Endothelial cell of umbilical vein (primary cell): ENCODE results near the gene UGT1A5. TPM values are rescaled to one million over a fixed set of nuclear protein-coding genes. Genes with fewer than 3 reads are reported as not detected.

ENCODE experiments used
- BruUV-seq: library from RNA; stranded (reverse); fragments of 400-500 nt; replicated peaks from 2 replicates; lab custom pipeline; 2021; lab: Mats Ljungman, UMichigan
- CTCF ChIA-PET: fragments of 300-600, 350-600 bp; sonication (Branson Sonifier 250); formaldehyde crosslinking; loops from one replicate; lab custom pipeline; 2021; ENCODE audit warnings: antibody characterized with exemption, inconsistent platforms; lab: Charles Lee
- POLR2A ChIA-PET: fragments of 300-600, 350-600 bp; sonication (Branson Sonifier 250); formaldehyde crosslinking; loops from one replicate; lab custom pipeline; 2021; ENCODE audit warnings: antibody characterized with exemption, inconsistent platforms; lab: Charles Lee
- DNase-seq: peaks from one replicate; pipeline ENCODE4 v3.0.0-alpha.2; 2011; ENCODE audit warnings: low read depth, low spot score
- FAIRE-seq: peaks from 2 replicates; lab custom pipeline; 2011; peaks lifted over from hg19 to GRCh38; lab: Jason Lieb, UNC
- H2AFZ ChIP-seq: 2 replicates; pipeline ENCODE4 v1.6.0; 2012; ENCODE audit warnings: low read depth, low read length, control low read depth, inconsistent platforms
- H3K27ac ChIP-seq: 2 replicates; pipeline ENCODE4 v1.5.1; 2011; ENCODE audit warnings: low read depth, mild to moderate bottlenecking, control low read depth, low read length, moderate library complexity; ENCODE audit not compliant: insufficient read depth
- H3K27me3 ChIP-seq, 2 experiments: 2 replicates each; pipeline versions ENCODE4 v1.6.0 to v1.6.1; 2011; ENCODE audit warnings: low read length in 2 of 2, mixed read lengths in 1 of 2; ENCODE audit not compliant: control insufficient read depth in 2 of 2, insufficient read depth in 2 of 2
- H3K36me3 ChIP-seq, 2 experiments: 2 replicates in 1 of 2; 3 replicates in 1 of 2; pipeline ENCODE4 v1.5.1; 2011; ENCODE audit warnings: low read length in 2 of 2, mild to moderate bottlenecking in 1 of 2, moderate library complexity in 1 of 2; ENCODE audit not compliant: control insufficient read depth in 2 of 2, insufficient read depth in 2 of 2; ENCODE audit errors: extremely low read depth in 1 of 2
- H3K4me1 ChIP-seq: 3 replicates; pipeline ENCODE4 v1.5.1; 2011; ENCODE audit warnings: mild to moderate bottlenecking, low read length; ENCODE audit not compliant: control insufficient read depth, insufficient read depth; ENCODE audit errors: extremely low read depth
- H3K4me2 ChIP-seq: 2 replicates; pipeline ENCODE4 v1.6.1; 2011; ENCODE audit warnings: low read length, control low read depth, mixed read lengths; ENCODE audit not compliant: insufficient read depth
- H3K4me3 ChIP-seq, 3 experiments: fragments of 200-600 bp in 1 of 3; sonication (generic), shearing (Covaris generic) in 1 of 3; replicated peaks in 1 of 3; 2 replicates each; pipeline ENCODE4 v1.5.1; 2011 to 2016; ENCODE audit warnings: control low read depth in 3 of 3, low read length in 3 of 3, mild to moderate bottlenecking in 2 of 3, inconsistent platforms in 1 of 3, low read depth in 1 of 3, moderate library complexity in 1 of 3; ENCODE audit not compliant: insufficient read depth in 1 of 3
- H3K79me2 ChIP-seq: 2 replicates; pipeline ENCODE4 v1.6.0; 2012; ENCODE audit warnings: low read length, inconsistent platforms; ENCODE audit not compliant: control insufficient read depth, insufficient read depth
- H3K9ac ChIP-seq: replicated peaks from 2 replicates; pipeline ENCODE3; 2011; ENCODE audit warnings: low read length, control low read depth; ENCODE audit not compliant: insufficient read depth; ENCODE audit errors: extremely low read depth
- H3K9me1 ChIP-seq: replicated peaks from 3 replicates; pipeline ENCODE4 v1.6.0; 2011; ENCODE audit warnings: mild to moderate bottlenecking, low read length; ENCODE audit not compliant: control insufficient read depth, insufficient read depth; ENCODE audit errors: extremely low read depth
- H3K9me3 ChIP-seq: replicated peaks from 2 replicates; pipeline ENCODE4 v1.5.1; 2012; ENCODE audit warnings: low read length, inconsistent platforms; ENCODE audit not compliant: control insufficient read depth, insufficient read depth
- H4K20me1 ChIP-seq: replicated peaks from 2 replicates; pipeline ENCODE3; 2011; ENCODE audit warnings: mild to moderate bottlenecking, low read length; ENCODE audit not compliant: control insufficient read depth, insufficient read depth; ENCODE audit errors: extremely low read depth
- EZH2 ChIP-seq: IDR thresholded peaks from 2 replicates; pipeline ENCODE4 v1.6.1; 2012; ENCODE audit warnings: borderline replicate concordance, low read depth, mild to moderate bottlenecking, moderate library complexity, low read length, inconsistent platforms; ENCODE audit not compliant: severe bottlenecking
- FOS ChIP-seq: IDR thresholded peaks from 2 replicates; pipeline ENCODE4 v1.6.1; 2011; ENCODE audit warnings: mild to moderate bottlenecking, low read length, moderate library complexity, borderline replicate concordance; ENCODE audit not compliant: insufficient read depth
- GATA2 ChIP-seq: IDR thresholded peaks from 2 replicates; pipeline ENCODE4 v1.7.0; 2011; ENCODE audit warnings: low read depth, mild to moderate bottlenecking, moderate library complexity, mixed read lengths, low read length; ENCODE audit not compliant: insufficient read length, insufficient read depth
- JUN ChIP-seq: IDR thresholded peaks from 2 replicates; pipeline ENCODE4 v1.6.1; 2011; ENCODE audit warnings: borderline replicate concordance, low read depth; ENCODE audit not compliant: insufficient read length, insufficient read depth
- MYC ChIP-seq: IDR thresholded peaks from one replicate; pipeline ENCODE4 v1.6.1; 2011; ENCODE audit warnings: mild to moderate bottlenecking, low read depth, low read length
- POLR2A ChIP-seq: IDR thresholded peaks from 2 replicates; pipeline ENCODE4 v1.6.1; 2012; ENCODE audit warnings: low read depth, mild to moderate bottlenecking, control low read depth, low read length
- POLR2AphosphoS5 ChIP-seq: IDR thresholded peaks from 2 replicates; pipeline ENCODE4 v1.6.1; 2012; ENCODE audit warnings: low read depth, mild to moderate bottlenecking, control low read depth, low read length, moderate library complexity; ENCODE audit not compliant: insufficient read depth
- dilution Hi-C: fragments of 300-500 bp; cut with MboI; formaldehyde crosslinking; loops from one replicate; pipeline ENCODE4 v1.15.0; 2019; ENCODE audit warnings: low sequenced_read_pairs; ENCODE audit not compliant: extremely low pct_ligation_motif_present
- intact Hi-C: fragments of 100-400 bp; cut with micrococcal nuclease; formaldehyde crosslinking; loops from one replicate; pipeline ENCODE4 v1.10.0; 2022
- polyA plus RNA-seq, 4 experiments: library from polyadenylated mRNA; depleted of rRNA in 3 of 4; stranded (reverse) in 3 of 4; unstranded in 1 of 4; fragments of >200 nt; gene quantifications; 2 replicates each; pipeline versions ENCODE4 v1.2.1 to v1.2.3, GENCODE V29; 2011 to 2012; ENCODE audit warnings: missing spikeins in 1 of 4
- total RNA-seq: library from RNA; stranded (reverse); gene quantifications from 2 replicates; pipeline ENCODE4 v1.2.3, GENCODE V29; 2021
- TF ChIP-seq, protein P1 (sequence below), 2 donors: IDR thresholded peaks; 1 replicate in 1 of 2; 2 replicates in 1 of 2; pipeline ENCODE4 v1.5.1; 2011; ENCODE audit warnings: low read length in 2 of 2, mild to moderate bottlenecking in 2 of 2, moderate library complexity in 2 of 2, control low read depth in 1 of 2, inconsistent platforms in 1 of 2, low read depth in 1 of 2; ENCODE audit not compliant: insufficient read depth in 1 of 2; ENCODE audit errors: extremely low read depth in 1 of 2
- TF ChIP-seq, protein P2 (sequence below): IDR thresholded peaks from 2 replicates; pipeline ENCODE4 v1.6.1; 2011; ENCODE audit not compliant: insufficient read depth, insufficient read length

Gene UGT1A5
- total and polyA plus RNA-seq, 2 donors (not counting 3 experiments of a cell fraction or from before 2014, with no cell fraction given), result not detected

DNA sequence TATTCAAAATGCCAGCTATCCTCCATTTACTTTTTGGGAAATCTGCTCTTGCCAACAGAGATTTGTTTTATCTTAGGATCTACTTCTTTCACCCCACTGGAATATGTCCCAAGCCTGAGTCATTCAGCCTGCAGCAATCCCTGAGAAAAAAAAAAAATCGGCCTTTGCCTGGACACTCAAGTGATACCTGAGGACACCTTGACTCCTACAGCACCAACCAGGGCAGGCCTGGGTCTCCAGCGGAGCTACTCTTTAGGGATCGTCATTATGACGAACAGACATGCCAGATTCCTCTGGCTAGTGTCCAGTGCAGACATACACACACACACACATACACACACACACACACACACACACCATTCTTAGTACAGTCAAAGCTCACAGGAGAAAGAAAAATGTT lies 22.3 kb upstream of the UGT1A5 start:
- Histone ChIP-seq H2AFZ (no peak overlapping the region), H3K9me1 (no peaks in the 10 kb centered on the region), H4K20me1 (no peaks in the 10 kb centered on the region), H3K79me2 (no peaks in the 10 kb centered on the region), H3K9ac (no peak overlapping the region), H3K27me3 (no peaks in the 10 kb centered on the region), H3K4me2 (no peak overlapping the region), H3K36me3 (no peaks in the 10 kb centered on the region), H3K4me1 (peaks cover 17% of the 10 kb centered on the region), H3K4me3 (no peak overlapping the region), H3K27ac (no peak overlapping the region), H3K9me3 (no peaks in the 10 kb centered on the region)
- TF ChIP-seq MYC, result no peak
- no peak for TF ChIP-seq GATA2
- no peak for TF ChIP-seq POLR2AphosphoS5
- CTCF ChIA-PET, result interaction anchor here (1.5 kb wide), 1 partner anchor 21 kb away, joined by 4 read pairs; no protein-coding TSS in a partner anchor
- FAIRE-seq (no peak), DNase-seq (peak; percentile 45)
- BruUV-seq, result no TSS peak
- dilution Hi-C loops (no loop called here), intact Hi-C loops (no loop called here)
- POLR2A ChIA-PET, result no interaction called here

DNA sequence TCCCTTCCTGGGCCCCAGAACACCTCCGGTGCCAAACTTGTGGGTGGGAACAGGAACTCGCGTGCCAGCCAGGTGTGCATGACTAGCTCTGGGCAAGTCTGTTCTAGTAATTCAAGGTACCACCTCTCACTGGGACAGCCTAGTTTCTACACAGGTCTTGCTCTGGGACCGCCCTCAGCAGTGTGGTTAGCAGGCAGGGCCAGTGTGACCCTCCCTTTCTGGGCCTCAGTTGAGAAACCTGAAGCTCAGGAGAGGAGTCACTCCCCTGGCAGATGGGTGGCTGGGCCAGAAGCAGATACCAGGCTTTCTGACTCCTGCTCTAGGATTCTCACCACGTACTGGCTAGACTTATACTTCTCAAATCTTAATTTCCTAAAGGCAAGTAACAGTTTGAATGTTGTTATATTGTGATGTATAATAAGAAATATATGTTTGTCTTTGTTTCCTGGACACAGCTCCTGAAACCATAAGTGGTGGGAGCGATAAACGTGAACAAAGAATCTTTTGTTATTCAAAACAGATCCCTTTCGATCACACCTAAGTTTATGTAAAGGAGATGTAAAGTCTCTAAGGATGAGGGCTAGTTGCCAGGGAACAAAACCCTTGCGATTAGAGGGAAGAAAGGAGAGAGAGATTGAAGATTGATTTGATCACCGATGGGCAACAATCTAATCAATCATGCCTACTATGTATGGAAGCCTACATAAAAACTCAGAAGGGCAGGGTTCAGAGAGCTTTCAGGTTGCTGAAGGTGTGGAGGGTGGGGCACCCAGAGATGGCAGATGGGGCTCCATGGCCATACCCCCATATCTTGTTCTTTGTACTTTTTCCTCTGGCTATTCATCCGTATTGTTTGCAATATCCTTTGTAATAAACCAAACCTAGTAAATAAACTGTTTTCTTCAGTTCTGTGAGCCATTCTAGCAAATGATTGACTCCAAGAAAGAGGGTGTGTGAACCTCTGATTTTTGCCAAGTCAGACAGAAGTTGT lies 21.0 kb upstream of the UGT1A5 start:
- TF ChIP-seq, protein P1, sequence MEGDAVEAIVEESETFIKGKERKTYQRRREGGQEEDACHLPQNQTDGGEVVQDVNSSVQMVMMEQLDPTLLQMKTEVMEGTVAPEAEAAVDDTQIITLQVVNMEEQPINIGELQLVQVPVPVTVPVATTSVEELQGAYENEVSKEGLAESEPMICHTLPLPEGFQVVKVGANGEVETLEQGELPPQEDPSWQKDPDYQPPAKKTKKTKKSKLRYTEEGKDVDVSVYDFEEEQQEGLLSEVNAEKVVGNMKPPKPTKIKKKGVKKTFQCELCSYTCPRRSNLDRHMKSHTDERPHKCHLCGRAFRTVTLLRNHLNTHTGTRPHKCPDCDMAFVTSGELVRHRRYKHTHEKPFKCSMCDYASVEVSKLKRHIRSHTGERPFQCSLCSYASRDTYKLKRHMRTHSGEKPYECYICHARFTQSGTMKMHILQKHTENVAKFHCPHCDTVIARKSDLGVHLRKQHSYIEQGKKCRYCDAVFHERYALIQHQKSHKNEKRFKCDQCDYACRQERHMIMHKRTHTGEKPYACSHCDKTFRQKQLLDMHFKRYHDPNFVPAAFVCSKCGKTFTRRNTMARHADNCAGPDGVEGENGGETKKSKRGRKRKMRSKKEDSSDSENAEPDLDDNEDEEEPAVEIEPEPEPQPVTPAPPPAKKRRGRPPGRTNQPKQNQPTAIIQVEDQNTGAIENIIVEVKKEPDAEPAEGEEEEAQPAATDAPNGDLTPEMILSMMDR (IDR thresholded peaks at IDR 0.05; ENCODE audit: extremely low read depth in 1 of 2, insufficient read depth in 1 of 2, low read depth in 1 of 2, low read length in 2 of 2), result no peak
- TF ChIP-seq EZH2, result no peak
- TF ChIP-seq MYC, result no peak
- TF ChIP-seq GATA2, result no peak
- TF ChIP-seq JUN, result no peak
- TF ChIP-seq, protein P2, sequence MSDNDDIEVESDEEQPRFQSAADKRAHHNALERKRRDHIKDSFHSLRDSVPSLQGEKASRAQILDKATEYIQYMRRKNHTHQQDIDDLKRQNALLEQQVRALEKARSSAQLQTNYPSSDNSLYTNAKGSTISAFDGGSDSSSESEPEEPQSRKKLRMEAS, result no peak
- TF ChIP-seq POLR2A, result no peak
- no peak for TF ChIP-seq FOS
- TF ChIP-seq POLR2AphosphoS5, result no peak
- H3K9ac ChIP-seq, result no peak overlapping the region
- no peaks in the 10 kb centered on the region for H3K9me3 ChIP-seq
- intact Hi-C loops (no loop called here), dilution Hi-C loops (no loop called here)
- BruUV-seq, result no TSS peak
- H3K4me1 ChIP-seq, result peaks cover 17% of the 10 kb centered on the region
- no peaks in the 10 kb centered on the region for H3K79me2 ChIP-seq
- no peak overlapping the region for H2AFZ ChIP-seq
- no peaks in the 10 kb centered on the region for H3K36me3 ChIP-seq
- H3K4me3 ChIP-seq, result no peak overlapping the region
- no peak overlapping the region for H3K4me2 ChIP-seq
- CTCF ChIA-PET, result no interaction called here
- POLR2A ChIA-PET, result no interaction called here
- DNase-seq, result no peak
- H3K27ac ChIP-seq, result no peak overlapping the region
- no peak for FAIRE-seq
- H3K9me1 ChIP-seq, result no peaks in the 10 kb centered on the region
- H4K20me1 ChIP-seq, result no peaks in the 10 kb centered on the region
- no peaks in the 10 kb centered on the region for H3K27me3 ChIP-seq
